HG02840 (cell line): ENCODE data around the gene ENTPD2.

ENCODE experiments used
- ATAC-seq: cut with Tn5 transposase; IDR thresholded peaks from one replicate; pipeline ENCODE4 v1.9.1; 2021; ENCODE audit warnings: mild to moderate bottlenecking, moderate library complexity, moderate number of reproducible peaks; ENCODE audit not compliant: unreplicated experiment, low FRiP score

The ENTPD2 gene

DNA sequence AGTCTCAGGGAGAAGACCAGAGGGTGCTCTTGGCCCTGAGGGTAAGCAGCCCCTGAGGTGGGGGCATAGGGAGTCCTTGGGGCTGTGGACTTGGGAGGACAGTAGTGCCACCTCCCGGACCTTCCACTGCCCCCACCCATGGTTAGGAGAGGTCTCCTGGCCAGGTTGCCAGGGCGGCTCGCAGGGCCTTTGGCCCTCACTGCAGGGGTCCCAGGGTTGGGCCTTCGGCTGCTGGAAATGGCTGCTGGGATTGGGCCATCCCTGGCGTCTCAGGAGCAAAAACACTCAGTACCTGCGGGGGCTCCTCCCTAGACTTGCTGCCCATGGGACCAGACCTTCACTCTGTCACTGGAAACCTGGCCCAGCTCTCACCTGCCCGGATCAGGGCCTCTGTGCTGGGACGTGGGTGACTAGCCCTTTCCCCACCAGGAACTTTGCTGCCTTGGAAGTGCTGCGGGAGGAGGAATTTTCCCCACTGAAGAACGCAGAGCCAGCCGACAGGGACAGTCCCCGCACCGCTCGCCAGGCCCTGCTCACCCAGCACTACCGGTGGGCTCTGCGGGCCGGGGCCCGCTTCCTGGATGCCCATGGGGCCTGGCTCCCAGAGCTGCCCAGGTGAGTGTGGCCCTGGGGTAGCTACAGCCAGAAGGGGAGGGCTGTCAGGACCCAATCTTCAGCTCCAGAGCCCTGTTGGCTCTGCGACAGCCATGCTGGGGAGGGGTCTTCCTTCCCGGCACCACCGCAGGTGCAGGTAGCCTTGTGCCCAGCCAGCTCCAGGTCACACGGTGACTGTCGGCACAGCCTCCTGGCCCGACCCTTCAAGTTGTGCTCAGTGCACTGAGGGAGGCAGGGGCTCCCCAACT, 26.6 kb upstream of the ENTPD2 start:
- no peak for ATAC-seq

GRCh38 chr9:137079401-137079787, 25.5 kb upstream of the ENTPD2 start:
- ATAC-seq: no peak

DNA sequence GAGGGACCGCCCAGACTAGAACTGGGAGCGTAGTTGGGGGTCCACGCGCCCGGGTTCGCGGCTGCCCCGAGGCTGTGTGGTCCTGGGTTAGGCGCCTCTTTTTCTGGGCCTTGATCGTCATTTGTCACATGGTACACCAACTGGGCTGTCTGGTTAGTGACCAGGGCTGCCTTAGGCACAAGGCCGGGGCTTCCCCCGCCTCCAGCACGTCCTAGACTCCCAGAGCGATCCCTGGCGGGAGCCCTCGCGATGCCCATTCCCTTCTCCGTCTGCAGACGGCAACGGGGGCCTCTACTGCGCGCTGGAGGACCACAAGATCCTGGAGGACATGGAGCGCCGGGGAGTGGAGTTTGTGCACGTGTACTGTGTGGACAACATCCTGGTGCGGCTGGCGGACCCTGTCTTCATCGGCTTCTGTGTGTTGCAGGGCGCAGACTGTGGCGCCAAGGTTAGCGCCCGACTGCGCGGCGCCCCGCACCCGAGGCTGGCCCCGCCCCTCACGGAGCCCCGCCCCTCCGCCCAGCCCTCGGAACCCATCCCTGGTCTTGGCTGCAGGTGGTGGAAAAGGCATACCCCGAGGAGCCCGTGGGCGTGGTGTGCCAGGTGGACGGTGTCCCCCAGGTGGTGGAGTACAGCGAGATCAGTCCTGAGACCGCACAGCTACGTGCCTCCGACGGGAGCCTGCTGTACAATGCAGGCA, 25.0 kb upstream of the ENTPD2 start:
- no peak for ATAC-seq

- ATAC-seq: peak; percentile 7
Measured at GRCh38 chr9:137077758-137078693, 24.2 kb upstream of the ENTPD2 start.

GRCh38 chr9:137077010-137077747, 23.3 kb upstream of the ENTPD2 start, which contains the start of gene UAP1L1:
TSS of gene UAP1L1 (plus strand) at chr9:137077517. CDS start at chr9:137077533, 16 bp downstream.
- peak; percentile 45 for ATAC-seq

GRCh38 chr9:137076636-137077009, 22.8 kb upstream of the ENTPD2 start:
- no peak for ATAC-seq

GRCh38 chr9:137075275-137075775, 21.5 kb upstream of the ENTPD2 start:
- ATAC-seq: no peak

- no peak for ATAC-seq
Measured at GRCh38 chr9:137074657-137075274, 20.9 kb upstream of the ENTPD2 start.

DNA sequence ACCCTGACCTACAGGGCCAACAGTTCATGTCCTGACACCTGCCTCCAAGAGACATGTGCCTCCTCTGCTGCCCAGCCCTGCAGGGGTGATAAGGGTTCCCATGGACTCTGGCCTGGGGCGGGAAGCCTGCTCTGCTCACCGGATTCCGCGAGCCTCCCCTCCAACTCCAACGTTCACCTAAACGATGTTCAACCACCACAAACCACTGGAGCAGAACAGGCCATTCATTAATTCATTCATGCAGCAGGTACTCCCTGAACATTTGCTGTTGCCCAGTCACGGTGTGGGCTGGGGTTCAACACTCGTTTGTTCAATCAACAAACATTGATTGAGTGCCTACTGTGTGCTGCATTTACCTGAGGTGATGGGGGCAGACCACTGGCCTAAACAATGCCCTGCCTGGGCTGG, 20.1 kb upstream of the ENTPD2 start:
- no peak for ATAC-seq

DNA sequence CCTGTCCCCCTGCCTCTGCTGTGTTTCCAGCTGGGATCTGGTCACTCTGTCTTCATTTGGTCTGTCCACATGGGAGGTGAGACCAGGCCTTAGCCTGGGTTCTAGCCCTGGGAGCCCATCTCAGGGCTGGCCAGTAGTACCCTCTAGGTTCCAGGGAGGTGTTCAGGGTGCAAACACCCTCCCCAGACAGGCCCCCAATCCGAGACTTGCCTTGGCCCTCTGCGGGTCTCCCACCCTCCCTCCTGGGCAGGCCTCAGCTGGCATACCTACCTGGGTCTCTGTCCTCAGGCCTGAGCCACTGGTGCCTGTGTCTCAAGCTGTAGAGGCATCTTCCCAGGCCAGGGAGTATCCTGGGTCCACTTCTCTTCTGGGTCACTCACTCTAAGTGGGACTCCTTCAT, 17.4 kb upstream of the ENTPD2 start:
- ATAC-seq: no peak

GRCh38 chr9:137070906-137071275, 17.0 kb upstream of the ENTPD2 start:
- ATAC-seq: peak; percentile 2

DNA sequence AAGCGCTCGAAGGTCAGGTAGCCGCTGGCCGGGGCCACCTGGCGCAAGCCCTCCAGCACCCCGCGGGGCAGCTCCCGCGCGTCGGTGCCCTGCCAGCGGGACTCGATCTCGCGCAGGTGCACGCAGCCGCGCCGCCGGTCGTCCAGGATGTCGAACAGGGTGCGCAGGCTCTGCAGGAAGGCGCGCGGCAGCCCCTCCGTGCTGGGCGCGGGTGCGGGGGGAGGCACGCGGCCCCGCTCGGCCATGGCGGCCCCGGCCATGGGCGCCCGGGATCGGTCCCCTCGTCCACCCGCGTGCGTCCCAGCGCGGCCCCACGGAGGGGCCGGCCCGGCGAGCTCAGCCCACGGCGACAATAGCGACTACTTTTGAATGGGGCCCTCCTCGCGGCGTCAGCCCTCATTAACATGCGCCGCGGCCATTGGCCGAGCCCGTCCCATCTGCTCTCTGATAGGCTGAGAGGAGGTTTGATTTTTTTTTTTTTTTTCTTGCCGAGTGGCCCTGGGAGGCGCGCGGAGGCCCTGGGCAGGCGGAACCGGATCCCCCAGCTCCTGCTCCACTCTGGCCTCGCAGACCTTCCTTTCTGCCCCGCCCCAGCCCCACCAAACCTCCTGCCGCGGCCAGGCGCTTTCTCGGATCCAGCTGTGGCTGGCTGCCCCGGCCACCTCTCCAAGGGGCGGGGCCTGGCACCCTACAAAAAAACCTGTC, 16.5 kb upstream of the ENTPD2 start, which contains the start of gene SAPCD2:
SAPCD2 (minus strand) TSS at position 357 of the 705 bp plus-strand sequence; CDS start at position 260, 97 bp downstream.
- peak; percentile 61 for ATAC-seq

DNA sequence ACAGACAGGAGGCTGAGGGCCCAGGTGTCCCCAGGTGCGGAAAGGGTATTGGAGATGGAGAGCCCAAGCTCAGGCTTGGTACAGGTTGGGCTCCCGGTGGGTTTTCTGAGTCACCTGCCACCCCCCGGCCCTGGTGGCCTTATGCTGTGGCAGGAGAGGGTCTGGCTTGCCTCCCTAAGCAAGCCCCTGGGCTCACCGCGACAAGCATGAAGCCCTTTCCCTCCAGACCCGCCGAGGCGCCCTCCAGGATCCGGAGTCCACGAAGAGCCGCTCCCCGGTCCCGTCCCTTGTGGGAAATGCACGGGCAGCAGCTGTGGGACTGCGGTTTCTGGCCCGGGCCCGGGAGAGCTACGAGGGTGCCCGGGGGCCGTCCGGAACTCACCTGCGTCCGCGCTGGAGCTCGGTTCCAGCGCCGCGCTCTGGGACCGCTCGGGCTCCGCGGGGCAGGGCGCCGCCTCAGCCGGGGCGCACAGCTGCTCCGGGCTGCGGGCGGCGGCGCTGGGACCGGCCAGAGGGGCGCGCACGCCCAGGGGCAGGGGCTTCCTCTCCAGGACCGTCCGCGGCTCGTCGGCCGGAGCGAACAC, 15.7 kb upstream of the ENTPD2 start:
- no peak for ATAC-seq

- no peak for ATAC-seq
Measured at GRCh38 chr9:137068539-137069507, 15.0 kb upstream of the ENTPD2 start.

DNA sequence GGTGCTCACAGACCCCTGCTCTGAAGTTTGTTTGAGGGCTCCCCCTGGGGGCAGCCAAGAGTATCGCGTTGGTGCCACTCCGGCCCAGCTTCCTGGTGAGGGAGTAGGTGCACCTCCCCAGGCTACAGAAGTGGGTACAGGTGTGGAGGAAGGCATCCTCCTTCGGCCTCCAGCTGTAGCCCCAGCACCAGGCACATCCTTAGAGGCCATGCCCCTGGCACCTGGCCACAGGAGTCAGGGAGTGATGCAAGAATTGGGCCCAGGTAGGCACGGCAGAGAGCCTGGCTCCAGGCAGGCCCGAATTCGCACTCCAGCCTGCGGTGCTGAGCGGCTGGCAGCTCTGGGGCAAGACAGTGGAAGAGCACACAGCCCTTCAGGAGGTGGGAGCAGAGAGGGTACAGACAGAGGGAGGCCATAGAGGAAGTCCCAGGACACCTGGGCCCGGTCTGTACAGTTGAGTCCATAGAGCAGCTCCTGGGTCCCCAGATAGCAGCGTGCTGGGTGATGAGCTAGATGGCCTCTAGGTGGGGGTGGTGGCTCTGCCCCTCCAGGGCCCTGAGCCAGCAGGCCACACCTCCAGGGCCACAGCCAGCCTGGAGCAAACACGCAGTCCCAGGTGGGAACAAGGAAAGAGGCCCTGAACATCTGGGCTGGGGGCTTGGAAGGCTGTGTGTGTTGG, 14.1 kb upstream of the ENTPD2 start:
- ATAC-seq: no peak

- no peak for ATAC-seq
Measured at GRCh38 chr9:137066096-137066861, 12.4 kb upstream of the ENTPD2 start.
